ENCODE measurements around the gene CZIB. TPM values are rescaled to one million over a fixed set of nuclear protein-coding genes. Genes with fewer than 3 reads are reported as not detected.

CZIB gene
- total and polyA plus RNA-seq, 2 of the 13 experiments (the other 11 are each of a cell fraction or from before 2014, with no cell fraction given), result 49.2 to 67.0 TPM

DNA sequence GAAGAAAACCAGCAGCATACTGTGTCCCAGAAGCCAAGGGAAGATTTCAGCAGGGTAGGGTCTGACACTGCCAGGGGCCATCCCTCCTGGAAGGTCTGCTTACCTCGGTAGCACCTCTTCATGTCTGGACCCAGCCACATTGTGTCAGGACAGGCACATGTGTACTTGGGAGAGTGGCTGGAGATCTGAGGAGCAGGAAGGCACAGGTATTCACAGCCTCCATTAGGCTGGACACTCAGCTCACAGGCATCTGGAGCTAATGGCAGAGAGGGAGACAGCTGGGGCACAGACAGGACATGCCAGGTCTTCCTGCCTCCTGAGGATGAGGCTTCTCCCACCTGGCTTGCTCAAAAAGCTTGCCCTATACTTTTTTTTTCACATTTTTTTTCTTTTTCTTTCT, 37.8 kb upstream of the CZIB start:
- H2AFZ ChIP-seq (ENCODE audit: low read length), result no peak overlapping the region
- ATAC-seq (no peak), DNase-seq (ENCODE audit: low spot score) (no peak), FAIRE-seq (no peak)
- no TSS peak for BruUV-seq (replicated peaks)
- no peak overlapping the region for H3K27ac ChIP-seq (ENCODE audit: extremely low read length, insufficient read depth, low read length)
- in situ Hi-C loops (cut with HindIII; ENCODE audit: extremely low pct_ligation_motif_present, low pct_unique_long_range_greater_than_20kb), result no loop called here
- no peak overlapping the region for H3K9ac ChIP-seq (ENCODE audit: insufficient read depth, low read depth, low read length)
- H3K36me3 ChIP-seq (replicated peaks in 1 of 2; ENCODE audit: control insufficient read depth in 1 of 2, insufficient read depth in 2 of 2, low read length in 2 of 2), result peaks cover 21 to 74% of the 10 kb centered on the region in 2 experiments
- no peaks in the 10 kb centered on the region for H3K27me3 ChIP-seq (ENCODE audit: control insufficient read depth in 1 of 2, insufficient read depth in 2 of 2, low read length in 2 of 2)
- POLR2A ChIA-PET, result no interaction called here
- no peaks in the 10 kb centered on the region for H4K20me1 ChIP-seq (ENCODE audit: insufficient read depth, low read length)
- no peak for TF ChIP-seq ZNF605 (CRISPR knock-in tag; IDR thresholded peaks at IDR 0.05)
- TF ChIP-seq ZZZ3 (CRISPR knock-in tag; IDR thresholded peaks at IDR 0.05; ENCODE audit: borderline replicate concordance), result no peak
- no peak for TF ChIP-seq E2F1 (CRISPR knock-in tag; IDR thresholded peaks at IDR 0.05)
- no peak for TF ChIP-seq MED1 (CRISPR knock-in tag; IDR thresholded peaks at IDR 0.05)
- no peak for TF ChIP-seq ZNF281 (CRISPR knock-in tag; IDR thresholded peaks at IDR 0.05; ENCODE audit: borderline replicate concordance)
- no peak for TF ChIP-seq NFKB2 (CRISPR knock-in tag; IDR thresholded peaks at IDR 0.05; ENCODE audit: borderline replicate concordance)
- TF ChIP-seq MIER3 (CRISPR knock-in tag; IDR thresholded peaks at IDR 0.05; ENCODE audit: borderline replicate concordance), result no peak
- TF ChIP-seq CCAR2 (optimal IDR thresholded peaks at IDR 0.05; ENCODE audit: low read depth, low read length), result no peak
- no peak for TF ChIP-seq ZFP90 (CRISPR knock-in tag; IDR thresholded peaks at IDR 0.05; ENCODE audit: borderline replicate concordance)
- TF ChIP-seq ZNF691 (CRISPR knock-in tag; IDR thresholded peaks at IDR 0.05; ENCODE audit: borderline replicate concordance, low read depth), result no peak
- CTCF ChIA-PET (ENCODE audit: low intra/inter-chr PET ratio, low total read pairs), result no interaction called here
- H3K9me3 ChIP-seq (ENCODE audit: low read length), result no peaks in the 10 kb centered on the region
- no peak overlapping the region for H3K4me2 ChIP-seq (ENCODE audit: low read depth, low read length)
- intact Hi-C loops (cut with micrococcal nuclease; ENCODE audit: unreplicated experiment), result no loop called here
- WGBS (ENCODE audit: low lambda C conversion rate), result 100% methylated on average over 1 of the region's 1 CpG
- no peak overlapping the region for H3K4me3 ChIP-seq (replicated peaks in 1 of 3; ENCODE audit: insufficient read depth in 1 of 3, low read depth in 2 of 3, low read length in 3 of 3)
- no peaks in the 10 kb centered on the region for H3K4me1 ChIP-seq (ENCODE audit: insufficient read depth, low read length)
- H3K79me2 ChIP-seq (ENCODE audit: insufficient read depth, low read length), result no peaks in the 10 kb centered on the region

Measured in HepG2 (cell line).